Measurements from ENCODE around the gene ZNF234.
"Not testable (repeated sequence)": the region's sequence is repeated elsewhere in the genome, so short reads cannot be mapped to it uniquely, and the experiment has no call there.

ZNF234 gene

DNA sequence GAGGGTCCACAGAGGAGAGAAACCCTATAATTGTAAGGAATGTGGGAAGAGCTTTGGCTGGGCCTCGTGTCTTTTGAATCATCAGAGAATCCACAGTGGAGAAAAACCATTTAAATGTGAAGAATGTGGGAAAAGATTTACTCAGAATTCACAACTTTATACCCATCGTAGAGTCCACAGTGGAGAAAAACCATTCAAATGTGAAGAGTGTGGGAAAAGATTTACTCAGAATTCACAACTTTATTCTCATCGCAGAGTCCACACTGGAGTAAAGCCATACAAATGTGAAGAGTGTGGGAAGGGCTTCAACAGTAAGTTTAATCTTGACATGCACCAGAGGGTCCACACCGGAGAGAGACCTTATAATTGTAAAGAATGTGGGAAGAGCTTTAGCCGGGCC, 9.4 kb upstream of the ZNF234 start:
- Histone ChIP-seq H3K27me3 (replicated peaks; ENCODE audit: control insufficient read depth, insufficient read depth, low read length) (no peaks in the 10 kb centered on the region), H3K36me3 (ENCODE audit: control insufficient read depth, insufficient read depth, low read length, severe bottlenecking) (peaks cover 58% of the 10 kb centered on the region), H3K4me3 (ENCODE audit: low read length) (peak overlapping the region; percentile 1), H3K4me1 (ENCODE audit: control insufficient read depth, insufficient read depth, low read length) (no peaks in the 10 kb centered on the region), H3K9ac (ENCODE audit: low read length) (no peak overlapping the region), H3K9me3 (ENCODE audit: control insufficient read depth, low read length) (peaks cover 24% of the 10 kb centered on the region)
- no peak for DNase-seq (ENCODE audit: low read depth)

DNA sequence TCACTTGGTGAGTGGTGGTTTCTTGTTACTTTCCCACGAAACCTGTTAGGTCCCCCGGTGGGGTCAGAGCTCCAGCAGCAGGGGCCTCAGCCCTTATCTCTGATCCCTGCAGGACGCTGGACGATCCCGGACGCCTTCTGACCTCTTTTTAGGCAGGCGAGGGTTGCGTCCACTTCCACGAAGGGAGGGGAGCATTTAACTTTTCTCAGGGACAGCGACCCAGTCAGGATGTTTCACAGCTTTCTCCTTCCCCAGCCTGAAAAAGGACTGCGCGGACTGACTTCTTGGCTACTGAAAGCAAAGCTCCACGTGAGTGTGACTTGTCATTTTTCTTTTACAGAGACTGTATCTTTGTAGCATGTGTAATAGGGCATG, 692 bp downstream of the ZNF234 start:
- peaks cover 10% of the 10 kb centered on the region for H3K4me1 ChIP-seq (ENCODE audit: control insufficient read depth, insufficient read depth, low read length)
- peak overlapping the region; percentile 96 for H3K4me3 ChIP-seq (ENCODE audit: low read length)
- peaks cover 27% of the 10 kb centered on the region for H3K36me3 ChIP-seq (ENCODE audit: control insufficient read depth, insufficient read depth, low read length, severe bottlenecking)
- no peaks in the 10 kb centered on the region for H3K9me3 ChIP-seq (ENCODE audit: control insufficient read depth, low read length)
- H3K9ac ChIP-seq (ENCODE audit: low read length) = peak overlapping the region; percentile 90
- no peaks in the 10 kb centered on the region for H3K27me3 ChIP-seq (replicated peaks; ENCODE audit: control insufficient read depth, insufficient read depth, low read length)
- DNase-seq (ENCODE audit: low read depth) = peak; percentile 31

DNA sequence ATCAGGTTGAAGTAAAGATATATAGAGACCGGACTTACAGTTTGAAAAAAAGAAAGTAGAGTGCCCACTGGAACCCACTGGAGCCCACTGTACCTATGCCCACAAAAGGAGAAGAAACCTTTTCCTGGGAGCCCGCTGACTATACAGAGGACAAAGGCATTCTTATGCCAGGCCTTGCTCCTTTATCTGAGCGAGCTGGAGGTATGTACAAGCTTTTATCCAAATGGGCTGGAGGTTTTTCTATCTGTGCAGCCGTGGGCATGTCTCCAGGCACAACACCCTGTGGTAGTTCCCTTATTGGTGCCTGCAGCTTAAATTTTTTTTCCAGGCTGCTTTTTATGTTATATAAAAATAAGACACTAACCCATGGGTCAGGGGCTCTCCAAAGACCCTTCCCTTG, 8.4 kb downstream of the ZNF234 start:
- H3K9me3 ChIP-seq (ENCODE audit: control insufficient read depth, low read length) = peaks cover 16% of the 10 kb centered on the region
- peaks cover 90% of the 10 kb centered on the region for H3K36me3 ChIP-seq (ENCODE audit: control insufficient read depth, insufficient read depth, low read length, severe bottlenecking)
- no peak for DNase-seq (ENCODE audit: low read depth)
- H3K4me1 ChIP-seq (ENCODE audit: control insufficient read depth, insufficient read depth, low read length) = no peaks in the 10 kb centered on the region
- H3K27me3 ChIP-seq (replicated peaks; ENCODE audit: control insufficient read depth, insufficient read depth, low read length) = no peaks in the 10 kb centered on the region
- H3K9ac ChIP-seq (ENCODE audit: low read length) = no peak overlapping the region
- H3K4me3 ChIP-seq (ENCODE audit: low read length) = no peak overlapping the region

DNA sequence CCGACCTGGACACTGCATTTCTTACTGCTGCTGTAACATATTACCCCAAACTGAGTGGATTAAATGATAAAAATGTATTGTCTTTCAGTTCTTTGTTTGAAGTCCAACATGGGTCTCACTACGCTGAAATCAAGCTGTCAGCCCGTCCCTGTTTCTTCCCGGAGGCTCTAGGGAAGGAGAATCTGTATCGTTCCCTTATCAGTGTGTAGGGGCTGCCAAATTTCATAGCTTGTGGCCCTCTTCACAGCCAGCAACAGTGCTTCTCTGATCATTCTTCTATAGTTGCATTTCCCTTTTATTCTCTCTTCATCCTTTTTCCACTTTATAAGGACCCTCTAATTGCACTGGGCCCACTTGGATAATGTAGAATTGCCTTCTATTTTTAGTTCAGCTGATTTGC, 10.1 kb downstream of the ZNF234 start:
- Histone ChIP-seq H3K27me3 (replicated peaks; ENCODE audit: control insufficient read depth, insufficient read depth, low read length) (no peaks in the 10 kb centered on the region), H3K9ac (ENCODE audit: low read length) (no peak overlapping the region), H3K4me1 (ENCODE audit: control insufficient read depth, insufficient read depth, low read length) (no peaks in the 10 kb centered on the region), H3K4me3 (ENCODE audit: low read length) (no peak overlapping the region), H3K36me3 (ENCODE audit: control insufficient read depth, insufficient read depth, low read length, severe bottlenecking) (peaks cover 90% of the 10 kb centered on the region), H3K9me3 (ENCODE audit: control insufficient read depth, low read length) (peaks cover 33% of the 10 kb centered on the region)
- DNase-seq (ENCODE audit: low read depth) = no peak

DNA sequence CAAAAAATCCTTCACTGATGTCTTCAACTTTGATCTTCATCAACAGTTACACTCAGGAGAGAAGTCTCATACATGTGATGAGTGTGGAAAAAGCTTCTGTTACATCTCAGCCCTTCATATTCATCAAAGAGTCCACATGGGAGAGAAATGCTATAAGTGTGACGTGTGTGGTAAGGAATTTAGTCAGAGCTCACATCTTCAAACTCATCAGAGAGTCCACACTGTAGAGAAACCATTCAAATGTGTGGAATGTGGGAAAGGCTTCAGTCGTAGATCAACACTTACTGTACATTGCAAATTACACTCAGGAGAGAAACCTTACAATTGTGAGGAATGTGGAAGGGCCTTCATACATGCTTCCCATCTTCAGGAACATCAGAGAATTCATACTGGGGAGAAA, 15.1 kb downstream of the ZNF234 start:
- peak overlapping the region; percentile 61 for H3K4me3 ChIP-seq (ENCODE audit: low read length)
- H3K27me3 ChIP-seq (replicated peaks; ENCODE audit: control insufficient read depth, insufficient read depth, low read length) = no peaks in the 10 kb centered on the region

DNA sequence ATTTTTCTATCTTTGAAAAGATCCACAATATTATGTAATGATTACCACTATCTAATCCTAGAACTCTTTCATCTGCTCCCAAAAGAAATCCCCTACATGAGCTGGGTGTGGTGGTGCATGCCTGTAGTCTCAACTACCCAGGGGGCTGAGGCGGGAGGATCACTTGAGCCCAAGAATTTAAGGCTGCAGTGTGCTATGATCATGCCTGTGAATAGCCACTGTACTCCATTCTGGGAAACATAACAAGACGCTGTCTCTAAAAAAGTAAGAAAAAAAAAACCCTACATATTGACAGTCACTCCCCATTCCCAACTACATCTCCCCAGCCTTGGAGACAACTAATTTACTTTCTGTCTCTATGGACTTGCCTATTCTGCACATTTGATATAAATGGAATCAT, 22.4 kb downstream of the ZNF234 start:
- H3K36me3 ChIP-seq (ENCODE audit: control insufficient read depth, insufficient read depth, low read length, severe bottlenecking) = peaks cover 21% of the 10 kb centered on the region
- no peak overlapping the region for H3K9ac ChIP-seq (ENCODE audit: low read length)
- peaks cover 12% of the 10 kb centered on the region for H3K4me1 ChIP-seq (ENCODE audit: control insufficient read depth, insufficient read depth, low read length)
- H3K4me3 ChIP-seq (ENCODE audit: low read length) = no peak overlapping the region
- no peaks in the 10 kb centered on the region for H3K27me3 ChIP-seq (replicated peaks; ENCODE audit: control insufficient read depth, insufficient read depth, low read length)
- no peak for DNase-seq (ENCODE audit: low read depth)
- peaks cover 12% of the 10 kb centered on the region for H3K9me3 ChIP-seq (ENCODE audit: control insufficient read depth, low read length)

More for the DNA sequence above, 15.1 kb downstream of the ZNF234 start:
- Histone ChIP-seq H3K36me3 (ENCODE audit: control insufficient read depth, insufficient read depth, low read length, severe bottlenecking) (peaks cover 65% of the 10 kb centered on the region), H3K9me3 (ENCODE audit: control insufficient read depth, low read length) (peaks cover 58% of the 10 kb centered on the region), H3K9ac (ENCODE audit: low read length) (no peak overlapping the region), H3K4me1 (ENCODE audit: control insufficient read depth, insufficient read depth, low read length) (no peaks in the 10 kb centered on the region)
- DNase-seq (ENCODE audit: low read depth) = no peak

DNA sequence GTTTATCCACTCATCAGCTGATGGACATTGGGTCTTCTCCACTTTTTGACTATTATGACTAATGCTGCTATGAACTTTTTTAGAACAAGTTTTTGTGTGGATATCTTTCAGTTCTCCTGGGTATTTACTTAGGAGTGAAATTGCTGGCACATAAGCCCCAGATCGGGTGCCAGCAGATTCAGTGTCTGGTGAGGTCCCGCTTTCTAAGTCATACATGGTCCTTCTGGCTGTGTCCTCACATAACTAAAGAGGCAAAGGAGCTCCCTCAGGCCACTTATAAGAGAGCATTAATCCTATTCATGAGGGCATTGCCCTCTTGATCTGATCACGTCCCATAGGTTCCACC, 22.9 kb downstream of the ZNF234 start:
- Histone ChIP-seq H3K9ac (ENCODE audit: low read length) (peak overlapping the region; percentile 90), H3K4me3 (ENCODE audit: low read length) (peak overlapping the region; percentile 93), H3K4me1 (ENCODE audit: control insufficient read depth, insufficient read depth, low read length) (peaks cover 12% of the 10 kb centered on the region), H3K36me3 (ENCODE audit: control insufficient read depth, insufficient read depth, low read length, severe bottlenecking) (peaks cover 26% of the 10 kb centered on the region), H3K9me3 (ENCODE audit: control insufficient read depth, low read length) (peaks cover 8% of the 10 kb centered on the region), H3K27me3 (replicated peaks; ENCODE audit: control insufficient read depth, insufficient read depth, low read length) (no peaks in the 10 kb centered on the region)
- peak; percentile 0 for DNase-seq (ENCODE audit: low read depth)

DNA sequence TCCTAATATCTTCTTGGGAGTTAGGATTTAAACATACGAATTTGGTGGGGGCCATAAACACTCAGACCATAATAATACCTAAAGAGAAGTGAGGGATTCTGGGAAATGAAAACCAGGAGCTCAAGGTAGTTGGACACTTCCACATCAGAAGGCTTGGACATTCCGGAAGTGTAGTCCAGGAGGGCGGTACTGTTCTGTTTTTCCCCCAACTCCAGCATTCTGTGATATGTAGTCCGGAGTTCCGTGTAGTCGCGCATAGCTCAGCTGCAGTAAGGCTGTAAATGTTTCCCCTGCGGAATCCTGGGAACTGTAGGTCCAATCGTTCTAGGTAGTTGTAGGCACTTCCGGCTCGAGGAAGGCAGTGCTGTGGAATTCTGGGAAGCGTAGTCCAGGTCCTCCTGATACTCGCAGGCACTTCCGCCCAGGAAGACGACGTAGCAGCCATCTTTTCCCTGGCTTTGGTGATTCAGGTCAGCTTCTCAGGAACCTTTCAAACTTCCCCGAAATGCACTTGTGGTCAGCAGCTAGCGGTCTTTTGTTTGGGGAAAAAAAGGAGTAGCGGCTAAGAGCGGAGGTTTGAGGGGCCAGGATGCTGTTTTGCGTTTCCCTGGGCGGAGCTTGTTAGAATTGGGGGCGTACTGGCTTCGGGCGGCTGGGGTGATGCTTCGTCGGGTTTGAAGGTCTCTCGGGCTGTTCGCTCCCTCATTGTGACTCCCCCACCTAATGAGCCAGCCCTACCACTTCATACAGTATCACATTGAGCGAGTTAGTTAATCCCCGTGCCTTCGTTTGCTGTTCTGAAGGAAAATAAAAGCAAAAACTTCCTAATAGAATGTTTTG, 23.5 kb downstream of the ZNF234 start, which contains the start of gene ZNF226:
Gene ZNF226 (plus strand): TSS at position 428 of the 840 bp plus-strand sequence. CDS start 4,981 bp downstream, outside the sequence.
- peak within 1 kb of the TSS; percentile 90 for H3K9ac ChIP-seq (ENCODE audit: low read length)
- DNase-seq (ENCODE audit: low read depth) = peak; percentile 98

DNA sequence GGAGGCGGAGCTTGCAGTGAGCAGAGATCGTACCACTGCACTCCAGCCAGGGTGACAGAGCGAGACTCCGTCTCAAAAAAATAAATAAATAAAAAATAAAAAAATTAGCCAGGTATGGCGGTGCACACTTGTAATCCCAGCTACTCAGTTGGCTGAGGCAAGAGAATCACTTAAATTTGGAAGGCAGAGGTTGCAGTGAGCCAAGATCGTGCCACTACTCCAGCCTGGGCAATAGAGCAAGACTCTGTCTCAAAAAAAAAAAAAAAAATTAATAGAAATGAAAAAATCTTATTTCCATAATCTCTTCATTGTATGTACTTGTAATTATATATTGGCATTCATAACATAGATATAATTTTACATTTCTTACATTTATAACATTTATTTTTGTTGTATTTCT, 29.3 kb downstream of the ZNF234 start:
- DNase-seq (ENCODE audit: low read depth); H3K4me1 ChIP-seq (ENCODE audit: control insufficient read depth, insufficient read depth, low read length); H3K4me3 ChIP-seq (ENCODE audit: low read length); H3K27me3 ChIP-seq (replicated peaks; ENCODE audit: control insufficient read depth, insufficient read depth, low read length); H3K9ac ChIP-seq (ENCODE audit: low read length): not testable (repeated sequence)
- Histone ChIP-seq H3K36me3 (ENCODE audit: control insufficient read depth, insufficient read depth, low read length, severe bottlenecking) (peaks cover 89% of the 10 kb centered on the region), H3K9me3 (ENCODE audit: control insufficient read depth, low read length) (peaks cover 45% of the 10 kb centered on the region)

More for the DNA sequence above, 23.5 kb downstream of the ZNF234 start, which contains the start of gene ZNF226:
- Histone ChIP-seq H3K27me3 (replicated peaks; ENCODE audit: control insufficient read depth, insufficient read depth, low read length) (no peaks in the 10 kb centered on the region), H3K4me1 (ENCODE audit: control insufficient read depth, insufficient read depth, low read length) (peaks cover 12% of the 10 kb centered on the region), H3K9me3 (ENCODE audit: control insufficient read depth, low read length) (peaks cover 8% of the 10 kb centered on the region), H3K36me3 (ENCODE audit: control insufficient read depth, insufficient read depth, low read length, severe bottlenecking) (peaks cover 32% of the 10 kb centered on the region), H3K4me3 (ENCODE audit: low read length) (peak within 1 kb of the TSS; percentile 93)

DNA sequence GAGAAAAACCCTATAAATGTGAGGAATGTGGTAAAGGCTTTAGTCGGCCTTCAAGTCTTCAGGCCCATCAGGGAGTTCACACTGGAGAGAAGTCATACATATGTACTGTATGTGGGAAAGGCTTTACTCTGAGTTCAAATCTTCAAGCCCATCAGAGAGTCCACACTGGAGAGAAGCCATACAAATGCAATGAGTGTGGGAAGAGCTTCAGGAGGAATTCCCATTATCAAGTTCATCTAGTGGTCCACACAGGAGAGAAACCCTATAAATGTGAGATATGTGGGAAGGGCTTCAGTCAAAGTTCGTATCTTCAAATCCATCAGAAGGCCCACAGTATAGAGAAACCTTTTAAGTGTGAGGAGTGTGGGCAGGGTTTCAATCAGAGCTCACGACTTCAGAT, 35.2 kb downstream of the ZNF234 start:
- DNase-seq (ENCODE audit: low read depth) = no peak
- Histone ChIP-seq H3K27me3 (replicated peaks; ENCODE audit: control insufficient read depth, insufficient read depth, low read length) (no peaks in the 10 kb centered on the region), H3K9me3 (ENCODE audit: control insufficient read depth, low read length) (peaks cover 66% of the 10 kb centered on the region), H3K4me1 (ENCODE audit: control insufficient read depth, insufficient read depth, low read length) (no peaks in the 10 kb centered on the region), H3K36me3 (ENCODE audit: control insufficient read depth, insufficient read depth, low read length, severe bottlenecking) (peaks cover 62% of the 10 kb centered on the region), H3K4me3 (ENCODE audit: low read length) (peak overlapping the region; percentile 50), H3K9ac (ENCODE audit: low read length) (no peak overlapping the region)

DNA sequence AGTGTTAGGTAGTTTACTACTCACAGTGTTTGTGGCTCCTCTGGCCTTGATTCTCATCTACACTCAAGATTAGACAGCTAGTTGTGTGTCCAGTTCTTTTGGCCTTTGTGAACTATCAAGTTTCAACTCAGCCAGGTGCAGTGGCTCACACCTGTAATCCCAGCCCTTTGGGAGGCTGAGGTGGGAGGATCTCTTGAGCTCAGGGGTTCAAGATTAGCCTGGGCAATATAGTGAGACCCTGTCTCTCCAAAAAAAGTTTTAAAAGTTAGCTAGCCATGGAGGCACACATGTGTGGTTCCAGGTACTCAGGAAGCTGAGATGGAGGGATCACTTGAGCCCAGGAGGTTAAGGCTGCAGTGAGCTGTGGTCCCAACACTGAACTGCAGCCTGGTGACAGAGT, 39.6 kb downstream of the ZNF234 start:
- Histone ChIP-seq H3K4me3 (ENCODE audit: low read length) (no peak overlapping the region), H3K9ac (ENCODE audit: low read length) (no peak overlapping the region), H3K9me3 (ENCODE audit: control insufficient read depth, low read length) (peaks cover 24% of the 10 kb centered on the region), H3K36me3 (ENCODE audit: control insufficient read depth, insufficient read depth, low read length, severe bottlenecking) (peaks cover 18% of the 10 kb centered on the region), H3K27me3 (replicated peaks; ENCODE audit: control insufficient read depth, insufficient read depth, low read length) (no peaks in the 10 kb centered on the region), H3K4me1 (ENCODE audit: control insufficient read depth, insufficient read depth, low read length) (no peaks in the 10 kb centered on the region)
- DNase-seq (ENCODE audit: low read depth) = no peak

Data from adipocyte (in vitro differentiated cells).